ENCODE results near the gene CNKSR3. TPM values are rescaled to one million over a fixed set of nuclear protein-coding genes. Genes with fewer than 3 reads are reported as not detected.

Gene CNKSR3
- total RNA-seq, 6 experiments from 2014 or later = 15.3 to 21.7 (median 18.7) TPM

- DNase-seq = no peak
- no peak for TF ChIP-seq CTCF (IDR thresholded peaks at IDR 0.05)
- Mint-ChIP-seq H3K4me3 (no peak overlapping the region), H3K27ac (no peak overlapping the region), H3K9me3 (no peaks in the 10 kb centered on the region), H3K27me3 (ENCODE audit: insufficient read depth) (peaks cover 12% of the 10 kb centered on the region), H3K4me1 (ENCODE audit: low read depth) (peaks cover 6% of the 10 kb centered on the region; the same call in 1 of the 2 replicates), H3K36me3 (ENCODE audit: low read depth) (no peaks in the 10 kb centered on the region)
Observed at GRCh38 chr6:154354265-154354777, 156.2 kb downstream of the CNKSR3 start.

- TF ChIP-seq CTCF (IDR thresholded peaks at IDR 0.05) = no peak
- Mint-ChIP-seq H3K4me3 (no peak overlapping the region), H3K27me3 (ENCODE audit: insufficient read depth) (peaks cover 12% of the 10 kb centered on the region), H3K27ac (no peak overlapping the region), H3K36me3 (ENCODE audit: low read depth) (no peaks in the 10 kb centered on the region), H3K4me1 (ENCODE audit: low read depth) (peaks cover 6% of the 10 kb centered on the region; the same call in 1 of the 2 replicates), H3K9me3 (no peaks in the 10 kb centered on the region)
- no peak for DNase-seq
Observed at GRCh38 chr6:154353626-154354025, 156.9 kb downstream of the CNKSR3 start.

GRCh38 chr6:154352898-154353585 is 157.4 kb downstream of the CNKSR3 start:
- TF ChIP-seq CTCF (IDR thresholded peaks at IDR 0.05) = no peak
- Mint-ChIP-seq H3K9me3 (no peaks in the 10 kb centered on the region), H3K36me3 (ENCODE audit: low read depth) (no peaks in the 10 kb centered on the region), H3K4me3 (no peak overlapping the region), H3K27me3 (ENCODE audit: insufficient read depth) (peaks cover 12% of the 10 kb centered on the region), H3K4me1 (ENCODE audit: low read depth) (peaks cover 6% of the 10 kb centered on the region; the same call in 1 of the 2 replicates), H3K27ac (no peak overlapping the region)
- no peak for DNase-seq

- no peak for DNase-seq
- Mint-ChIP-seq H3K27me3 (ENCODE audit: insufficient read depth) (peaks cover 16% of the 10 kb centered on the region), H3K4me1 (ENCODE audit: low read depth) (peaks cover 6% of the 10 kb centered on the region; the same call in 1 of the 2 replicates), H3K27ac (no peak overlapping the region), H3K9me3 (no peaks in the 10 kb centered on the region), H3K4me3 (no peak overlapping the region), H3K36me3 (ENCODE audit: low read depth) (no peaks in the 10 kb centered on the region)
- TF ChIP-seq CTCF (IDR thresholded peaks at IDR 0.05) = no peak
Observed at GRCh38 chr6:154350293-154350692, 160.2 kb downstream of the CNKSR3 start.

- DNase-seq = no peak
- H3K4me3 Mint-ChIP-seq = no peak overlapping the region
- H3K27ac Mint-ChIP-seq = no peak overlapping the region
- H3K4me1 Mint-ChIP-seq (ENCODE audit: low read depth) = no peaks in the 10 kb centered on the region; the same call in 1 of the 2 replicates
- peaks cover 14% of the 10 kb centered on the region for H3K27me3 Mint-ChIP-seq (ENCODE audit: insufficient read depth)
- no peak for TF ChIP-seq CTCF (IDR thresholded peaks at IDR 0.05)
- H3K9me3 Mint-ChIP-seq = no peaks in the 10 kb centered on the region
- H3K36me3 Mint-ChIP-seq (ENCODE audit: low read depth) = no peaks in the 10 kb centered on the region
Observed at GRCh38 chr6:154347981-154348380, 162.5 kb downstream of the CNKSR3 start.
